HepG2 (cell line): ENCODE data around the gene PDSS2. TPM values are rescaled to one million over a fixed set of nuclear protein-coding genes. Genes with fewer than 3 reads are reported as not detected.

Source experiments
- ATAC-seq: fragments of 200-7000 bp; cut with Tn5 transposase; 3 replicates; pipeline ENCODE4 v1.9.1; 2020; ENCODE audit warnings: mild to moderate bottlenecking, moderate library complexity
- BruUV-seq: library from RNA; stranded (reverse); fragments of 400-500 nt; replicated peaks from 2 replicates; lab custom pipeline; 2021; lab: Mats Ljungman, UMichigan
- CTCF ChIA-PET: fragments of 300-600 bp; formaldehyde crosslinking; extraction: SDS; loops from one replicate; lab custom pipeline; 2021; ENCODE audit warnings: low total read pairs, inconsistent platforms, low intra/inter-chr PET ratio; lab: Yijun Ruan, JAX
- POLR2A ChIA-PET: fragments of 350-600 bp; sonication (Branson Sonifier 250); formaldehyde crosslinking; loops from one replicate; lab custom pipeline; 2020; ENCODE audit warnings: antibody characterized with exemption, inconsistent platforms; lab: Yijun Ruan, JAX
- DNase-seq: peaks from one replicate; pipeline ENCODE4 v3.0.0-alpha.2; 2015; ENCODE audit warnings: low spot score
- FAIRE-seq: peaks from 3 replicates; lab custom pipeline; 2011; peaks lifted over from hg19 to GRCh38; lab: Jason Lieb, UNC
- H2AFZ ChIP-seq: one replicate; pipeline ENCODE4 v1.6.1; 2011; ENCODE audit warnings: low read length, inconsistent platforms
- H3K27ac ChIP-seq: fragments of 300-600 bp; 3 replicates; pipeline ENCODE4 v1.8.0; 2011; ENCODE audit warnings: mixed run types, mild to moderate bottlenecking, mixed read lengths, low read length, inconsistent platforms; ENCODE audit not compliant: insufficient read depth; ENCODE audit errors: extremely low read length
- H3K27me3 ChIP-seq, 2 experiments: fragments of 200-600 bp in 1 of 2; 2 replicates in 1 of 2; 3 replicates in 1 of 2; pipeline versions ENCODE4 v1.6.0 to v1.8.0; 2011; ENCODE audit warnings: low read length in 2 of 2, mild to moderate bottlenecking in 2 of 2, moderate library complexity in 2 of 2, inconsistent platforms in 1 of 2; ENCODE audit not compliant: insufficient read depth in 2 of 2, control insufficient read depth in 1 of 2
- H3K36me3 ChIP-seq, 2 experiments: fragments of 200-600 bp in 1 of 2; replicated peaks in 1 of 2; 2 replicates in 1 of 2; 3 replicates in 1 of 2; pipeline versions ENCODE4 v1.5.1 to v1.8.0; 2011; ENCODE audit warnings: low read length in 2 of 2, inconsistent platforms in 1 of 2; ENCODE audit not compliant: insufficient read depth in 2 of 2, control insufficient read depth in 1 of 2
- H3K4me1 ChIP-seq: 2 replicates; pipeline ENCODE4 v1.5.1; 2012; ENCODE audit warnings: low read length, inconsistent platforms; ENCODE audit not compliant: insufficient read depth
- H3K4me2 ChIP-seq: 2 replicates; pipeline ENCODE4 v1.6.0; 2011; ENCODE audit warnings: low read depth, low read length, inconsistent platforms
- H3K4me3 ChIP-seq, 3 experiments: fragments of 200-600 bp in 1 of 3; sonication (generic), shearing (Covaris generic) in 1 of 3; replicated peaks in 1 of 3; 2 replicates each; pipeline ENCODE4 v1.5.1; 2011 to 2016; ENCODE audit warnings: low read length in 3 of 3, inconsistent platforms in 2 of 3, low read depth in 2 of 3, mild to moderate bottlenecking in 2 of 3, control low read depth in 1 of 3, mixed read lengths in 1 of 3; ENCODE audit not compliant: insufficient read depth in 1 of 3
- H3K79me2 ChIP-seq: one replicate; pipeline ENCODE4 v1.6.1; 2011; ENCODE audit warnings: low read length, inconsistent platforms; ENCODE audit not compliant: insufficient read depth
- H3K9ac ChIP-seq: 2 replicates; pipeline ENCODE4 v1.6.0; 2011; ENCODE audit warnings: mild to moderate bottlenecking, low read depth, low read length, inconsistent platforms; ENCODE audit not compliant: insufficient read depth
- H3K9me3 ChIP-seq: 2 replicates; pipeline ENCODE4 v1.5.1; 2012; ENCODE audit warnings: mild to moderate bottlenecking, low read length
- H4K20me1 ChIP-seq: 2 replicates; pipeline ENCODE4 v1.6.0; 2011; ENCODE audit warnings: inconsistent platforms, mild to moderate bottlenecking, low read length, moderate library complexity; ENCODE audit not compliant: insufficient read depth
- CBX2 ChIP-seq, 2 experiments: fragments of 200-600 bp in 1 of 2; sonication (generic); formaldehyde crosslinking in 1 of 2; IDR thresholded peaks; 2 replicates each; pipeline versions ENCODE4 v1.7.0 to v1.8.1; 2018 to 2022; ENCODE audit warnings: low read depth in 2 of 2, low read length in 1 of 2, mild to moderate bottlenecking in 1 of 2, missing genetic modification reagents in 1 of 2
- CENPBD1 ChIP-seq: sonication (generic); formaldehyde crosslinking; IDR thresholded peaks from 2 replicates; pipeline ENCODE4 v1.8.0; 2022; ENCODE audit warnings: missing genetic modification reagents, low read depth, mild to moderate bottlenecking, borderline replicate concordance
- IRF9 ChIP-seq: sonication (generic); formaldehyde crosslinking; IDR thresholded peaks from 2 replicates; pipeline ENCODE4 v1.8.0; 2022; ENCODE audit warnings: missing genetic modification reagents, mild to moderate bottlenecking, borderline replicate concordance
- NFAT5 ChIP-seq: sonication (generic); formaldehyde crosslinking; IDR thresholded peaks from 2 replicates; pipeline ENCODE4 v1.4.0; 2020; ENCODE audit warnings: missing genetic modification reagents
- SNAPC2 ChIP-seq: sonication (generic); formaldehyde crosslinking; IDR thresholded peaks from 2 replicates; pipeline ENCODE4 v1.8.1; 2022; ENCODE audit warnings: mild to moderate bottlenecking, missing genetic modification reagents
- SOX13 ChIP-seq, 3 experiments: fragments of 450-650 bp in 1 of 3; sonication (generic) in 1 of 3; formaldehyde crosslinking in 1 of 3; IDR thresholded peaks in 2 of 3; conservative IDR thresholded peaks in 1 of 3; 2 replicates each; pipeline versions ENCODE4 v1.5.0 to v1.6.1; 2016 to 2020; ENCODE audit warnings: antibody characterized with exemption in 1 of 3, mild to moderate bottlenecking in 1 of 3, missing compliant biosample characterization in 1 of 3, missing genetic modification reagents in 1 of 3, moderate library complexity in 1 of 3
- TGIF2 ChIP-seq: IDR thresholded peaks from 2 replicates; pipeline ENCODE4 v1.6.1; 2016; ENCODE audit warnings: control low read depth, missing compliant biosample characterization
- THAP7 ChIP-seq: sonication (generic); formaldehyde crosslinking; IDR thresholded peaks from 2 replicates; pipeline ENCODE4 v1.8.1; 2023; ENCODE audit warnings: mild to moderate bottlenecking, missing genetic modification reagents
- ZBTB20 ChIP-seq: sonication (generic); formaldehyde crosslinking; IDR thresholded peaks from 2 replicates; pipeline ENCODE4 v1.8.1; 2023; ENCODE audit warnings: missing genetic modification reagents, low read depth, mild to moderate bottlenecking, borderline replicate concordance
- ZNF589 ChIP-seq: sonication (generic); formaldehyde crosslinking; conservative IDR thresholded peaks from 2 replicates; pipeline ENCODE4 v1.8.0; 2022; ENCODE audit warnings: mild to moderate bottlenecking, moderate library complexity, missing genetic modification reagents
- ZNF761 ChIP-seq: sonication (generic); formaldehyde crosslinking; conservative IDR thresholded peaks from 2 replicates; pipeline ENCODE4 v1.4.0; 2020; ENCODE audit warnings: mild to moderate bottlenecking, missing genetic modification reagents
- WGBS: methylation state at CpG from one replicate; pipeline ENCODE4 v1.1.6; 2017; ENCODE audit warnings: low lambda C conversion rate; 5-methylcytosine and 5-hydroxymethylcytosine counted together
- in situ Hi-C: cut with HindIII; loops from 2 replicates; pipeline ENCODE4 v1.10.0; 2017; ENCODE audit warnings: low pct_unique_long_range_greater_than_20kb; ENCODE audit not compliant: extremely low pct_ligation_motif_present
- intact Hi-C: fragments of 100-400 bp; cut with micrococcal nuclease; formaldehyde crosslinking; loops from one replicate; pipeline ENCODE4 v1.10.0; 2022; ENCODE audit not compliant: unreplicated experiment
- polyA plus RNA-seq, 8 experiments: library from polyadenylated mRNA; depleted of rRNA in 3 of 8; stranded (reverse) in 7 of 8; unstranded in 1 of 8; fragments of >200 nt; fragmentation: Illumina TruSeq in 4 of 8; extraction: Trizol in 4 of 8; gene quantifications; 2 replicates each; pipeline versions ENCODE4 v1.2.1 to v1.2.3, GENCODE V29; 2011 to 2016; ENCODE audit warnings: low read depth in 4 of 8, missing spikeins in 1 of 8, mixed read lengths in 1 of 8; ENCODE audit not compliant: insufficient read depth in 1 of 8
- total RNA-seq, 5 experiments: library from RNA; depleted of rRNA; stranded (reverse); fragments of >200 nt; fragmentation: Illumina TruSeq; extraction: Trizol; gene quantifications; 2 replicates each; pipeline ENCODE4 v1.2.3, GENCODE V29; 2016; ENCODE audit warnings: low read depth in 1 of 5

Gene PDSS2
- total and polyA plus RNA-seq, 2 of the 13 experiments (the other 11 are each of a cell fraction or from before 2014, with no cell fraction given), result 16.2 to 17.0 TPM

- Histone ChIP-seq H2AFZ (no peak overlapping the region), H3K4me3 (no peak overlapping the region), H3K27ac (no peak overlapping the region), H3K36me3 (no peaks in the 10 kb centered on the region), H4K20me1 (no peaks in the 10 kb centered on the region), H3K4me2 (no peak overlapping the region), H3K9me3 (no peaks in the 10 kb centered on the region), H3K79me2 (no peaks in the 10 kb centered on the region), H3K27me3 (no peaks in the 10 kb centered on the region), H3K9ac (no peak overlapping the region), H3K4me1 (peaks cover 18% of the 10 kb centered on the region)
- TF ChIP-seq SNAPC2 (no peak), ZNF761 (CRISPR knock-in tag) (no peak), NFAT5 (CRISPR knock-in tag) (no peak), CBX2 (IDR thresholded peaks at IDR 0.05; ENCODE audit: low read depth, low read length) (no peak), CBX2 (CRISPR knock-in tag; IDR thresholded peaks at IDR 0.05; ENCODE audit: low read depth) (no peak), SOX13 (IDR thresholded peaks at IDR 0.05) (no peak), SOX13 (CRISPR knock-in tag; conservative IDR thresholded peaks at IDR 0.05 in 1 of 2, IDR thresholded peaks at IDR 0.05 in 1 of 2) (no peak), TGIF2 (CRISPR knock-in tag) (no peak), ZBTB20 (CRISPR knock-in tag) (no peak), CENPBD1 (no peak), IRF9 (CRISPR knock-in tag) (no peak), THAP7 (CRISPR knock-in tag) (no peak), ZNF589 (CRISPR knock-in tag) (no peak)
- ATAC-seq, result no peak
- FAIRE-seq, result no peak
- POLR2A ChIA-PET, result no interaction called here
- no peak for DNase-seq
- in situ Hi-C loops, result no loop called here
- intact Hi-C loops, result no loop called here
- no TSS peak for BruUV-seq
- CTCF ChIA-PET, result no interaction called here
- 100% methylated on average over 1 of the region's 1 CpG for WGBS
These were observed 118.5 kb downstream of the PDSS2 start for GRCh38 chr6:107340881-107341280.
